ENCODE results near the gene ZNF600. TPM values are rescaled to one million over a fixed set of nuclear protein-coding genes. Genes with fewer than 3 reads are reported as not detected.
"Not testable (repeated sequence)": the region's sequence is repeated elsewhere in the genome, so short reads cannot be mapped to it uniquely, and the experiment has no call there.

Gene ZNF600
- polyA plus RNA-seq, 3 donors = 1.9 to 9.2 (median 2.5) TPM

DNA sequence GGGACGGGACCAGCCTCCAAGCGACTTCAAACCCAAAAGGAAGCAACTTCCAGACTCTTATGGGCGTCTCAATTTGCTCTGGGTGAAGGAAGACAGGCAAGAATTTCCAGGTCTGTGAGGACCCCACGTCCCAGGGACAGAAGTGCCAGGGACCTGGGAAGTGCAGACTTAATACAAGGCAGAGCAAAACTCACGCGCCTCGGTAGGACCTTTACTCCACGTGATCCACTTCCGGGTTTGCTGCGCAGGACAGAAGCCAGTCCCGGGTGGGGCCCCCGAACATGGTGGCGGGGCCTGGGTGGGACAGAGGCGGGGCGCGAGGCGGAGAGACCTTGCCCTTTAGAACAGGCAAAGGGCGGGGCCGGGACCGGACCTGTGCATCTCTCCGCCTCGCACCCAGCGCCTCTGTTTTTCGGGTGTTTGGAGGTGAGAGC lies 61.0 kb downstream of the ZNF600 start:
- Histone ChIP-seq H3K36me3 (replicated peaks in 1 of 2; ENCODE audit: control insufficient read depth in 1 of 2, insufficient read depth in 2 of 2, low read length in 2 of 2) (peaks cover 58 to 73% of the 10 kb centered on the region in 2 donors), H3K9me3 (replicated peaks in 1 of 2; ENCODE audit: control insufficient read depth in 1 of 2, insufficient read depth in 1 of 2, low read length in 2 of 2) (peaks cover 31 to 67% of the 10 kb centered on the region in 2 donors), H2AFZ (ENCODE audit: insufficient read depth, low read depth, low read length, poor library complexity, severe bottlenecking) (no peak overlapping the region), H4K20me1 (ENCODE audit: insufficient read depth, low read length) (no peaks in the 10 kb centered on the region), H3K27ac (ENCODE audit: low read depth in 1 of 2, low read length in 2 of 2) (no peak overlapping the region), H3K27me3 (ENCODE audit: control insufficient read depth in 2 of 2, insufficient read depth in 2 of 2, low read length in 2 of 2) (no peaks in the 10 kb centered on the region), H3K4me3 (replicated peaks in 1 of 3; ENCODE audit: low read depth in 2 of 3, low read length in 3 of 3) (no peak overlapping the region), H3K9ac (ENCODE audit: insufficient read depth, low read length, poor library complexity, severe bottlenecking) (no peak overlapping the region), H3K4me2 (replicated peaks; ENCODE audit: extremely low read depth, low read length, poor library complexity, severe bottlenecking) (no peak overlapping the region), H3K4me1 (ENCODE audit: control insufficient read depth in 1 of 2, insufficient read depth in 2 of 2, low read length in 2 of 2) (no peaks in the 10 kb centered on the region), H3K79me2 (ENCODE audit: insufficient read depth, low read length) (peaks cover 16% of the 10 kb centered on the region)
- Mint-ChIP-seq H3K36me3 (peaks cover 76 to 91% of the 10 kb centered on the region in 2 donors), H3K27me3 (ENCODE audit: low read depth in 3 of 3) (no peaks in the 10 kb centered on the region), H3K4me1 (peaks cover 1% of the 10 kb centered on the region), H3K4me3 (no peak overlapping the region), H3K27ac (no peak overlapping the region), H3K9me3 (peaks cover 29 to 86% (median 68%) of the 10 kb centered on the region in 7 donors)
- 99% methylated on average over 21 of the region's 24 CpGs for WGBS (ENCODE audit: insufficient coverage)
- intact Hi-C loops (cut with micrococcal nuclease) = no loop called here
- no peak for DNase-seq
- TF ChIP-seq, protein P1, sequence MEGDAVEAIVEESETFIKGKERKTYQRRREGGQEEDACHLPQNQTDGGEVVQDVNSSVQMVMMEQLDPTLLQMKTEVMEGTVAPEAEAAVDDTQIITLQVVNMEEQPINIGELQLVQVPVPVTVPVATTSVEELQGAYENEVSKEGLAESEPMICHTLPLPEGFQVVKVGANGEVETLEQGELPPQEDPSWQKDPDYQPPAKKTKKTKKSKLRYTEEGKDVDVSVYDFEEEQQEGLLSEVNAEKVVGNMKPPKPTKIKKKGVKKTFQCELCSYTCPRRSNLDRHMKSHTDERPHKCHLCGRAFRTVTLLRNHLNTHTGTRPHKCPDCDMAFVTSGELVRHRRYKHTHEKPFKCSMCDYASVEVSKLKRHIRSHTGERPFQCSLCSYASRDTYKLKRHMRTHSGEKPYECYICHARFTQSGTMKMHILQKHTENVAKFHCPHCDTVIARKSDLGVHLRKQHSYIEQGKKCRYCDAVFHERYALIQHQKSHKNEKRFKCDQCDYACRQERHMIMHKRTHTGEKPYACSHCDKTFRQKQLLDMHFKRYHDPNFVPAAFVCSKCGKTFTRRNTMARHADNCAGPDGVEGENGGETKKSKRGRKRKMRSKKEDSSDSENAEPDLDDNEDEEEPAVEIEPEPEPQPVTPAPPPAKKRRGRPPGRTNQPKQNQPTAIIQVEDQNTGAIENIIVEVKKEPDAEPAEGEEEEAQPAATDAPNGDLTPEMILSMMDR (IDR thresholded peaks at IDR 0.05) = no peak

DNA sequence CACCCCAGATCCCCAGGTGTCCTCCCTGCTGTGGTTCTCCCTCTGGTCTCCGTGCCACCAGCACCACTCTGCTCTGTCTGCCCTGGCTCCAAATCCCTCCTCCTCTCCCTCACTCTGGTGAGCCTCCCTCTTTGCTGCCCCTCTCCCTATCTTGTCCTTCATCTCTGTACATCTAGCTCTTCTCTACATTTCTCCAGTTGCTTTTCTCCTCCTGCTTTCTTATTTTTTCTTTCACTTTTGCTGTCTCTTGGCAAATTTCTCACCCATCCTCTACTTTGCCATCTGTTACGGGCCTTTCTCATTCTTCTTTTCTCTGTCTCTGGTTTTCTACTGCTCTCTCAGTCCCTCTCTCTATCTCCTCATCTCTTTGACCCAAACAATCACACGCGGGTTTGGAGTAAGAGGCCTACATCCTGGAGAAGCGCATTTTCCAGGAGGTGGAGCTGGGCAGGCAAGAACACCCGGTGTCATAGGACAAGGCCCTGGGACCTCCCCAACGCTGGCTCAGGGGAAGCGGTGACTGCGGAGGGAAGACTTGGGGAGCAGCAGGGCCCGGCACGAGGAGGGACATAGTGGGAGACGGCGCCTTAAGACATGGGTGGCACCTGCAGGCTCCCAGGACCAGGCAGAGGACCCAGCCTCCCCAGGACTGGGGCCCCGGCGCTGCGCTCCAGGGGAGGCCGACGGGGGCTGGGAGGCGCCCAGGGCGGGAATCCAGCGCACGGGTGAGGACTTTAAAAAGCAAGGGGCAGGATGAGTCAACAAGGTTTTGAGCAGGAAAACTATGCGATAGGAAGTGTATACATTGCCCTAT lies 61.7 kb downstream of the ZNF600 start:
- intact Hi-C loops (cut with micrococcal nuclease) = no loop called here
- H3K4me2 ChIP-seq (replicated peaks; ENCODE audit: extremely low read depth, low read length, poor library complexity, severe bottlenecking) = no peak overlapping the region
- H3K36me3 Mint-ChIP-seq = peaks cover 78 to 90% of the 10 kb centered on the region in 2 donors

DNA sequence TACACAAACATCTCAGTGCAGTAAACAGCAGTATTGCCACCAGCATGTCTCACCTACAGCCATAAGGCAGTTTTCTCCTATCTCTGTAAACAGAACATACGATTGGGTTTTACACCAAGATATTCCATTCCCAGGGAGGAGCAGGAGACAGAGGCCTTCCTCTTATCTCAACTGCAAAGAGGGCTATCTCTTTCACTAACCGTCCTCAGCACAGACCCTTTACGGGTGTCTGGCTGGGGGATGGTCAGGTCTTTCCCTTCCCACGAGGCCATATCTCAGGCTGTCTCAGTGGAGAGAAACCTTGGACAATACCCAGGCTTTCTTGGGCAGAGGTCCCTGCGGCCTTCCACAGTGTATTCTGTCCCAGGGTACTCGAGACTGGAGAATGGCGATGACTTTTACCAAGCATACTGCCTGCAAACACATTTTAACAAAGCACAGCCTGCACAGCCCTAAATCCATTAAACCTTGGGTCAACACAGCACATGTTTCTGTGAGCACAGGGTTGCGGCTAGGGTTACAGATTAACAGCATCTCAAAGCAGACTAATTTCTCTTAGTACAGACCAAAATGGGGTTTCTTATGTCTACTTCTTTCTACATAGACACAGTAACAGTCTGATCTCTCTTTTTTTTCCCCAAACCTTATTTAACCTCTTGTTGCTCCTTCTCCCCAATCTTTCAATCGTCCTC lies 62.5 kb downstream of the ZNF600 start:
- H2AFZ ChIP-seq (ENCODE audit: insufficient read depth, low read depth, low read length, poor library complexity, severe bottlenecking); H3K4me1 ChIP-seq (ENCODE audit: control insufficient read depth in 1 of 2, insufficient read depth in 2 of 2, low read length in 2 of 2); DNase-seq; H3K4me3 Mint-ChIP-seq; H3K4me3 ChIP-seq (replicated peaks in 1 of 3; ENCODE audit: low read depth in 2 of 3, low read length in 3 of 3); H3K27ac ChIP-seq (ENCODE audit: low read depth in 1 of 2, low read length in 2 of 2); H3K27me3 Mint-ChIP-seq (ENCODE audit: low read depth in 3 of 3); H3K4me2 ChIP-seq (replicated peaks; ENCODE audit: extremely low read depth, low read length, poor library complexity, severe bottlenecking); H3K9ac ChIP-seq (ENCODE audit: insufficient read depth, low read length, poor library complexity, severe bottlenecking); H4K20me1 ChIP-seq (ENCODE audit: insufficient read depth, low read length); intact Hi-C loops (cut with micrococcal nuclease); H3K27me3 ChIP-seq (ENCODE audit: control insufficient read depth in 2 of 2, insufficient read depth in 2 of 2, low read length in 2 of 2); H3K27ac Mint-ChIP-seq: not testable (repeated sequence)
- H3K79me2 ChIP-seq (ENCODE audit: insufficient read depth, low read length) = peaks cover 12% of the 10 kb centered on the region
- Mint-ChIP-seq H3K4me1 (peaks cover 12% of the 10 kb centered on the region), H3K36me3 (peaks cover 78 to 91% of the 10 kb centered on the region in 2 donors), H3K9me3 (peaks cover 29 to 94% (median 69%) of the 10 kb centered on the region in 7 donors)
- peaks cover 31 to 70% of the 10 kb centered on the region in 2 donors for H3K9me3 ChIP-seq (replicated peaks in 1 of 2; ENCODE audit: control insufficient read depth in 1 of 2, insufficient read depth in 1 of 2, low read length in 2 of 2)
- H3K36me3 ChIP-seq (replicated peaks in 1 of 2; ENCODE audit: control insufficient read depth in 1 of 2, insufficient read depth in 2 of 2, low read length in 2 of 2) = peaks cover 54 to 73% of the 10 kb centered on the region in 2 donors
- WGBS (ENCODE audit: insufficient coverage) = over 99% methylated on average over 9 of the region's 9 CpGs

More for the DNA sequence above, 61.7 kb downstream of the ZNF600 start:
- H3K27me3 ChIP-seq (ENCODE audit: control insufficient read depth in 2 of 2, insufficient read depth in 2 of 2, low read length in 2 of 2) = no peaks in the 10 kb centered on the region
- 99% methylated on average over 20 of the region's 23 CpGs for WGBS (ENCODE audit: insufficient coverage)
- no peak overlapping the region for H3K4me3 ChIP-seq (replicated peaks in 1 of 3; ENCODE audit: low read depth in 2 of 3, low read length in 3 of 3)
- no peak overlapping the region for H3K4me3 Mint-ChIP-seq
- H3K4me1 Mint-ChIP-seq = peaks cover 4% of the 10 kb centered on the region
- H3K27ac ChIP-seq (ENCODE audit: low read depth in 1 of 2, low read length in 2 of 2) = no peak overlapping the region
- H3K27me3 Mint-ChIP-seq (ENCODE audit: low read depth in 3 of 3) = no peaks in the 10 kb centered on the region
- H3K9me3 ChIP-seq (replicated peaks in 1 of 2; ENCODE audit: control insufficient read depth in 1 of 2, insufficient read depth in 1 of 2, low read length in 2 of 2) = peaks cover 31 to 70% of the 10 kb centered on the region in 2 donors
- DNase-seq = no peak
- H3K4me1 ChIP-seq (ENCODE audit: control insufficient read depth in 1 of 2, insufficient read depth in 2 of 2, low read length in 2 of 2) = peaks cover 0 to under 1% of the 10 kb centered on the region in 2 donors
- H3K36me3 ChIP-seq (replicated peaks in 1 of 2; ENCODE audit: control insufficient read depth in 1 of 2, insufficient read depth in 2 of 2, low read length in 2 of 2) = peaks cover 58 to 75% of the 10 kb centered on the region in 2 donors
- TF ChIP-seq, protein P1 (IDR thresholded peaks at IDR 0.05) = no peak
- peaks cover 29 to 86% (median 68%) of the 10 kb centered on the region in 7 donors for H3K9me3 Mint-ChIP-seq
- H4K20me1 ChIP-seq (ENCODE audit: insufficient read depth, low read length) = no peaks in the 10 kb centered on the region
- H3K27ac Mint-ChIP-seq = no peak overlapping the region
- no peak overlapping the region for H3K9ac ChIP-seq (ENCODE audit: insufficient read depth, low read length, poor library complexity, severe bottlenecking)
- H2AFZ ChIP-seq (ENCODE audit: insufficient read depth, low read depth, low read length, poor library complexity, severe bottlenecking) = no peak overlapping the region
- peaks cover 16% of the 10 kb centered on the region for H3K79me2 ChIP-seq (ENCODE audit: insufficient read depth, low read length)
